HEK293 (cell line): ENCODE measurements around the gene MYOZ3.
A peak's percentile ranks its signal among the peaks of the same experiment; 100 is the strongest.

Experiments
- CTCF ChIA-PET: fragments of 350-600 bp; formaldehyde crosslinking; extraction: SDS; loops from one replicate; lab custom pipeline; 2021; ENCODE audit warnings: antibody characterized with exemption; lab: Yijun Ruan, JAX
- POLR2A ChIA-PET: fragments of 300-600 bp; formaldehyde crosslinking; extraction: SDS; loops from one replicate; lab custom pipeline; 2020; ENCODE audit warnings: antibody characterized with exemption, inconsistent platforms; lab: Yijun Ruan, JAX
- H3K27ac ChIP-seq: fragments of 200-500 bp; sonication (Bioruptor generic); 2 replicates; pipeline ENCODE4 v1.5.1; 2014; ENCODE audit warnings: low read depth, low read length, control low read depth, inconsistent platforms; ENCODE audit errors: extremely low read depth
- H3K36me3 ChIP-seq, 2 experiments: fragments of 200-500 bp in 1 of 2; sonication (Bioruptor generic) in 1 of 2; 1 replicate in 1 of 2; 2 replicates in 1 of 2; pipeline ENCODE4 v1.5.1; 2014 to 2017; ENCODE audit warnings: inconsistent platforms in 2 of 2, low read length in 2 of 2; ENCODE audit not compliant: control insufficient read depth in 2 of 2, insufficient read depth in 1 of 2
- H3K4me1 ChIP-seq: fragments of 200-500 bp; sonication (Bioruptor generic); 2 replicates; pipeline ENCODE4 v1.5.1; 2014; ENCODE audit warnings: mild to moderate bottlenecking, low read length, inconsistent platforms; ENCODE audit not compliant: control insufficient read depth, insufficient read depth
- H3K4me3 ChIP-seq: 2 replicates; pipeline ENCODE4 v1.5.1; 2011; ENCODE audit warnings: low read depth, mild to moderate bottlenecking, control low read depth, low read length, moderate library complexity
- H3K9me3 ChIP-seq: fragments of 200-500 bp; sonication (Bioruptor generic); 2 replicates; pipeline ENCODE4 v1.5.1; 2014; ENCODE audit warnings: low read depth, low read length, inconsistent platforms; ENCODE audit not compliant: control insufficient read depth, insufficient read depth
- EGR2 ChIP-seq: fragments of 450-650 bp; formaldehyde crosslinking; IDR thresholded peaks from 2 replicates; pipeline ENCODE4 v1.5.1; 2016; ENCODE audit warnings: low read depth, missing biosample characterization, missing genetic modification characterization
- GLIS1 ChIP-seq: fragments of 450-650 bp; formaldehyde crosslinking; IDR thresholded peaks from 2 replicates; pipeline ENCODE4 v1.5.1; 2016; ENCODE audit warnings: missing biosample characterization, missing genetic modification characterization
- MZF1 ChIP-seq: fragments of 450-650 bp; formaldehyde crosslinking; IDR thresholded peaks from 2 replicates; pipeline ENCODE4 v1.5.1; 2017; ENCODE audit warnings: missing biosample characterization, missing genetic modification characterization, borderline replicate concordance
- OVOL3 ChIP-seq: fragments of 450-650 bp; formaldehyde crosslinking; IDR thresholded peaks from 2 replicates; pipeline ENCODE4 v1.5.1; 2016; ENCODE audit warnings: missing biosample characterization, missing genetic modification characterization
- PRDM1 ChIP-seq: fragments of 450-650 bp; formaldehyde crosslinking; IDR thresholded peaks from 2 replicates; pipeline ENCODE4; 2016; ENCODE audit warnings: missing biosample characterization, missing genetic modification characterization
- WT1 ChIP-seq: fragments of 450-650 bp; formaldehyde crosslinking; IDR thresholded peaks from 2 replicates; pipeline ENCODE4 v1.5.1; 2016; ENCODE audit warnings: missing biosample characterization, missing genetic modification characterization
- ZBTB20 ChIP-seq: fragments of 450-650 bp; formaldehyde crosslinking; IDR thresholded peaks from 2 replicates; pipeline ENCODE4 v1.5.1; 2016; ENCODE audit warnings: missing biosample characterization, missing genetic modification characterization
- ZFHX2 ChIP-seq: fragments of 450-650 bp; formaldehyde crosslinking; conservative IDR thresholded peaks from 2 replicates; pipeline ENCODE4 v1.5.1; 2016; ENCODE audit warnings: missing biosample characterization, missing genetic modification characterization
- ZIC2 ChIP-seq: fragments of 450-650 bp; formaldehyde crosslinking; IDR thresholded peaks from 2 replicates; pipeline ENCODE4 v1.5.1; 2016; ENCODE audit warnings: missing biosample characterization, missing genetic modification characterization
- ZNF121 ChIP-seq: fragments of 450-650 bp; formaldehyde crosslinking; IDR thresholded peaks from 2 replicates; pipeline ENCODE4 v1.5.1; 2016; ENCODE audit warnings: missing biosample characterization, missing genetic modification characterization
- ZNF155 ChIP-seq: fragments of 450-650 bp; formaldehyde crosslinking; IDR thresholded peaks from 2 replicates; pipeline ENCODE4 v1.5.1; 2016; ENCODE audit warnings: missing biosample characterization, missing genetic modification characterization
- ZNF16 ChIP-seq: fragments of 450-650 bp; formaldehyde crosslinking; IDR thresholded peaks from 2 replicates; pipeline ENCODE4 v1.5.1; 2016; ENCODE audit warnings: low read depth, missing biosample characterization, missing genetic modification characterization
- ZNF26 ChIP-seq: fragments of 450-650 bp; formaldehyde crosslinking; IDR thresholded peaks from 2 replicates; pipeline ENCODE4 v1.5.1; 2016; ENCODE audit warnings: missing biosample characterization, missing genetic modification characterization
- ZNF302 ChIP-seq: fragments of 450-650 bp; formaldehyde crosslinking; IDR thresholded peaks from 2 replicates; pipeline ENCODE4 v1.5.1; 2016; ENCODE audit warnings: missing biosample characterization, missing genetic modification characterization, low read depth
- ZNF350 ChIP-seq: fragments of 450-650 bp; formaldehyde crosslinking; IDR thresholded peaks from 2 replicates; pipeline ENCODE4 v1.5.0; 2017; ENCODE audit warnings: missing biosample characterization, mild to moderate bottlenecking, missing genetic modification characterization
- ZNF521 ChIP-seq: fragments of 450-650 bp; formaldehyde crosslinking; IDR thresholded peaks from 2 replicates; pipeline ENCODE4 v1.5.1; 2017; ENCODE audit warnings: missing biosample characterization, mild to moderate bottlenecking, missing genetic modification characterization
- ZNF549 ChIP-seq: fragments of 450-650 bp; IDR thresholded peaks from 2 replicates; pipeline ENCODE4 v1.5.1; 2018; ENCODE audit warnings: missing biosample characterization, missing genetic modification characterization, mild to moderate bottlenecking, inconsistent platforms, moderate library complexity
- ZNF596 ChIP-seq: fragments of 450-650 bp; IDR thresholded peaks from 2 replicates; pipeline ENCODE4 v1.5.0; 2018; ENCODE audit warnings: missing biosample characterization, mild to moderate bottlenecking, missing genetic modification characterization, moderate library complexity
- ZNF624 ChIP-seq: fragments of 450-650 bp; formaldehyde crosslinking; IDR thresholded peaks from 2 replicates; pipeline ENCODE4 v1.5.1; 2017; ENCODE audit warnings: missing biosample characterization, missing genetic modification characterization
- ZNF658 ChIP-seq: fragments of 450-650 bp; formaldehyde crosslinking; IDR thresholded peaks from 2 replicates; pipeline ENCODE4; 2016; ENCODE audit warnings: missing biosample characterization, missing genetic modification characterization
- ZNF692 ChIP-seq: fragments of 450-650 bp; formaldehyde crosslinking; IDR thresholded peaks from 2 replicates; pipeline ENCODE4 v1.5.1; 2016; ENCODE audit warnings: missing biosample characterization, missing genetic modification characterization

MYOZ3 gene

GRCh38 chr5:150621301-150621700 is 39.8 kb upstream of the MYOZ3 start (continued):
- TF ChIP-seq ZNF16 (no peak), ZNF658 (tag by site-specific recombination) (no peak)

- no peak overlapping the region for H3K27ac ChIP-seq
These were observed 38.9 kb upstream of the MYOZ3 start for GRCh38 chr5:150622157-150622556.

GRCh38 chr5:150623152-150623877 is 37.7 kb upstream of the MYOZ3 start:
- H3K4me1 ChIP-seq = peaks cover 3% of the 10 kb centered on the region
- no peaks in the 10 kb centered on the region for H3K36me3 ChIP-seq
- TF ChIP-seq WT1 = no peak
- TF ChIP-seq EGR2 (tag by site-specific recombination) = peak; percentile 100
- peak; percentile 100 for TF ChIP-seq ZFHX2 (tag by site-specific recombination)
- peak; percentile 79 for TF ChIP-seq ZBTB20
- TF ChIP-seq PRDM1 (tag by site-specific recombination) = peak; percentile 100
- ChIA-PET CTCF (interaction anchor here (0.7 to 0.9 kb wide), 2 partner anchors 9 to 53 kb away, joined by 3 to 4 read pairs; no protein-coding TSS in a partner anchor), POLR2A (no interaction called here)
- H3K9me3 ChIP-seq = no peaks in the 10 kb centered on the region
- no peak overlapping the region for H3K4me3 ChIP-seq
- no peak overlapping the region for H3K27ac ChIP-seq

More at GRCh38 chr5:150622157-150622556, 38.9 kb upstream of the MYOZ3 start:
- Histone ChIP-seq H3K9me3 (no peaks in the 10 kb centered on the region), H3K4me3 (no peak overlapping the region), H3K4me1 (peaks cover 3% of the 10 kb centered on the region), H3K36me3 (no peaks in the 10 kb centered on the region)
- ChIA-PET POLR2A (interaction anchor here (0.9 to 1.7 kb wide), 3 partner anchors 16 to 23 kb away, joined by 3 to 5 read pairs (median 3); partner anchors contain the start of gene SYNPO), CTCF (interaction anchor here (1.1 kb wide), 1 partner anchor 173 kb away, joined by 3 read pairs; the partner anchor contains the start of gene RPS14)
- TF ChIP-seq ZNF692 (no peak), ZNF121 (tag by site-specific recombination) (no peak), ZIC2 (peak; percentile 42; the same call in 1 of the 2 replicates), GLIS1 (tag by site-specific recombination) (peak; percentile 76), EGR2 (tag by site-specific recombination) (peak; percentile 93), ZNF549 (tag by site-specific recombination) (no peak), MZF1 (tag by site-specific recombination) (no peak), ZFHX2 (tag by site-specific recombination) (peak; percentile 92), OVOL3 (tag by site-specific recombination) (no peak), ZNF302 (tag by site-specific recombination) (no peak), ZNF155 (tag by site-specific recombination) (no peak), ZNF26 (tag by site-specific recombination) (no peak), ZNF350 (tag by site-specific recombination) (no peak), ZNF596 (tag by site-specific recombination) (no peak), ZNF624 (tag by site-specific recombination) (no peak), ZNF521 (tag by site-specific recombination) (no peak)
